HG02610 (cell line): ENCODE data around the gene ARHGEF12.

Experiments used
- ATAC-seq: cut with Tn5 transposase; IDR thresholded peaks from one replicate; pipeline ENCODE4 v1.9.1; 2021; ENCODE audit warnings: mild to moderate bottlenecking, moderate library complexity; ENCODE audit not compliant: unreplicated experiment

The ARHGEF12 gene

DNA sequence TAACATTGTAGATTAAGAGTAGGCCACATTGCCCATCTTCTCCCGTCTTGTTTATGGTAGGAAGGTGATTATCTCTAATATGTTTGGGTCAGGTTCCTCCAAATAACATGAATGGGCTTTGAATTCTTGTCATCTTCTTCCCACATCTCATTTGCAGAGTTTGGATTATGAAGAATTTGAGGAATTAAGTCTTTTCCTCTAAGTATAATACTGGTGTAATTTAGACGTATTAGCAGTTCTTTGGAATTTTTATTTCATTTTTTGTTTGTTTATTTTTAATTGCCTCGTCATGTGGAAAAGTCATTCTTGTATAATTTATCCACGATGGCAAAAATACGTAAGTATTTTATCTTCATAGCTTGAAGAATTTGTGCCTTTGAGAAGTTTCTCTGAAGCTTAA, 73.4 kb downstream of the ARHGEF12 start:
- no peak for ATAC-seq

DNA sequence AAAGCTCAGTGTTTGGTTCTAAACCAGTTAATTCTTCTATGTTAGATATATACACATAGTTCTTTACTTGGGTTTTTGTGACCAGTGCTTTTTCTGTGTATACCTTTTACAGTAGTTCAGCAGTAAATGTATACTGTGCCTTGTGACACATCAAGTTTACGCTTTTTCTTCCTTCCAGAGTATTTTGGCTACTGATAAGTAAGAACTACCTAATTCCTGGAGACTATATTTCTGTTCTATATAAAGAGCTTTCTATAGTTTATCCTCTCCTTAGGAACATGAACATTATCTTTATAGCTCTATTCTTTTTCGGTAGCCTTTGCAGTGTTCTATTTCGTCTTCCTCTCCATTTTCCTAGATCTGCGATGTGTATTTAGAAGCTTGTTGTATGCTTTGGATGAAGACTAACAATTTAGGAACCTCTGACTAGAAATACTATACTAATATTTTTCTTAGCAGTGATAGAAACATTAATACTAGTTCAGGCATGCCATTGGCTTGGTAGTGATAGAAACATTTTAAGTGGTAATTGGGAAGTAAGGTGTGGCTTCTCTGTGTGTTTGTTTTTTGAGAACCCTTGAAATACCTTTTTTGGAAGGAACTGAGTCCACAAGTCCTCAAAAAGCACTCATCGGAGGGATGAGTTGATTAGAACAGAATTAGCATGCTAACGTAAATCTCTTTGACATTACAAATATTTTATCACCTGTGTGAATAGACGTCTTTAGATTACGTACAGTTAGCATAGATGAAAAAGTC, 74.6 kb downstream of the ARHGEF12 start:
- ATAC-seq: no peak

DNA sequence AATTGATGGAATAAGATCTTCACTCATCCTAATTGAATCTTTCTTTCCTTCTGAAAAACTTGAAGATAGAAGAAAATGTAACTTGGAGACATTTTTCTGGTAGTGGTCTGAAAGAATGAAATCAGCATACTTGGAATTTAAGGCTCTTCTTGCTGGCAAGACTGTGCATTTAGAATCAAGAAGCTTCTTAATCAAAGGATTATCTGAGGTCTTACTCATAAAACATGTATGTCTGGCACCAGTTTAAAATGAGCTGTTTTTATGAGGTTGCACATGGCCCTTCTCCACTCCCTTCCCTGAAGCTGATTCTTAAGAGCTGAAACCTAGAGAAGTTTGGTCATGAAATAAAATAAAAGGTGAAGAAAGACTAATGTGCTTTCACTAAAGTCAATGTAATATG, 77.3 kb downstream of the ARHGEF12 start:
- no peak for ATAC-seq

DNA sequence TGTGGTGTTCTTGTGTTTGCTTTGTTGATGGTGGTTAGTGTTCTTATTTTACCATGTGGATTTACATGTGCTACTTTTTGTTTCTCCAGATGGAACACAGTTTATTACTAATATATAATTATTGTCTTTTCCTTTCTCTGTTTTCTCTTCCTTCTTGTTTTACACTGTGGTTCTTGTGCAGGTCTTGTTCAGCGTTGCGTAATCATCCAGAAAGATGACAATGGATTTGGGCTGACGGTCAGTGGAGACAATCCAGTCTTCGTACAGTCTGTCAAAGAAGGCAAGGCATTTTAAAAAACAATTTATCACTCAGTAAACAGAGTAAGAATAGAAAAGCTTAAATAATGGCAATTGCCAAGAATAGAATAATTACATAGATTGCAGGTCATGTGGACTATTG, 84.4 kb downstream of the ARHGEF12 start:
- ATAC-seq: no peak

DNA sequence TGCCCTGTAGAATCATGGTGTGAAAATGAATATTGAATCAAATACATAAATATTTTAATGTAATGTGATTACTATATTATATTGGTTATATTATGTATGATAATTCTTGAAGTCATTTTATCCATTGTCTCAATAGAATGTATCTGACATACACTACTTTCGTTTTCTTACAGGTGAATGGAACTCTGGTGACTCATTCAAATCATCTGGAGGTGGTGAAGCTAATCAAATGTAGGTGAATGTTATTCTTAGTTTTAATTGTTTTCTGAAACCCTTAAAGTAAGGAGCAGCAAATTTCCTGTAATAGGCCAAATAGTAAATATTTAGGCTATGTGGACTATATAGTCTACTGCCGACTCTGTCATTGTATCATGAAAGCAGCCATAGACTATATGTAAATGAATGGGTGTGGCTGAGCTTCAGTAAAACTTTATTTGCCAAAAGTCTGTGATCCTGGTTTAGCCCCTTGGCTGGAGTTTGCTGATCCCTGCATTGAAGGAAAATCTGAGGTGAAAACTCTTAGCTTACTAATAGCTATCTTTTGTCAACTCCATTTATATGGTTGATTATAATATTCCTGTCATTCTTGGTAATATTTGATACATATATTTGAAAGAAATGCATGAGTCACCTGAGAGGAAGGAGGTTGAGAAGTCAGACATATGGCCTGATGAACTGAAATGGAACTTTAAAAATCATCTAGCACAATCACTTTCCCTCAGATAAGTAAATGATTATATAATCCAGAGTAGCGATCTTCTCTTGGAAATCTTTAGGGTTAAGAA, 88.2 kb downstream of the ARHGEF12 start:
- ATAC-seq: no peak

DNA sequence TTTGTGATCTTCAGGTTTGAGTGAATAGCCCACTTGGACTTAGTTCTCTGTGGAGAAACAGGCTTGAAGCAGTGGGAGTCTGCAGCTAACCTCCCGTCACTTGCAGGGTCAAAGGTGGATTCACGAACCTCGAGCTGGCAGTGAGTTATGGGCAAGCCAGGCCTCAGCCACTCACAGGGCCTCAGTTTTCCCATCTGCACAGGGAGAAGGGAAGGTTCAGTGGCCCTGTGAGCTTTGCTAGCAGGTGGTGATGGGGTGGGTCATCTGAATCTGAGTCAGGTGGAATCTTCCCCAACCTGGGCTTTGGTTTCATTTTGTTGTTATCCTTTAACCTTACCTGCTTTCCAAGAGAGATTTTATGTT, 88.7 kb downstream of the ARHGEF12 start:
- ATAC-seq: no peak

DNA sequence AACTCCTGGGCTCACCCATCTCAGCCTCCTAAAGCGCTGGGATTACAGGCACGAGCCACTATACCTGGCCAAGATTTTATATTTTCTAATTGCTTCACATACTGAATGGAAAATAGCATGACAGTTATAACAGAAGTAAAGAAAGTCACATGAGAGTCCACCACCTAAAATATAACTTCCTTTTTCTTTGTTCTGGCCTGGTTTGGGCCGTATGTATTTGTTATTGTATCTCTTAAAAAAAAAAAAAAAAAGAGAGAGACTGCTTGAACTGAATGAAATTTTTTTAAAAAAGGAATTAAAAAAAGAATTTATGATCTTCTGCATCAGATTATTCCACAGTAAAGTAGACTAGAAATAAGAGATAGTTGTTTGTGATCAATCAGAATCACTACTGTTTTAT, 89.3 kb downstream of the ARHGEF12 start:
- no peak for ATAC-seq

DNA sequence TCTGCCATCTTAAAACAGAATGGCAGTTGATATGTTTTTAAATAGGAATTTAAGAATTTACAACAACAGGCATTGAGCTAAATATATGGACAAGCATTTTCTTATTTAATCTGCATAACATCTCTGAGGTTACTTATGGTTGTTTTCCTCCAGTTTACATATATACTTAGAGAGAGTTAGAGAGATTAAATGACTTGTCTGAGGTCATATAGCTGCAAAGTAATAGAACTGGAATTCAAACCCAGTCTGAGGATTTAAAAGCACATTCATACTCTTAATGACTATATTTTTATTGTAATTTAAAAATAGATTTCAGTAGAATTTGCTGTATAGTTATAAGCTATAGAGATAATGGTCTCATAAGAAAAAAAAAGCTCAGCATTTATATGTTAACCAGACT, 93.9 kb downstream of the ARHGEF12 start:
- no peak for ATAC-seq

DNA sequence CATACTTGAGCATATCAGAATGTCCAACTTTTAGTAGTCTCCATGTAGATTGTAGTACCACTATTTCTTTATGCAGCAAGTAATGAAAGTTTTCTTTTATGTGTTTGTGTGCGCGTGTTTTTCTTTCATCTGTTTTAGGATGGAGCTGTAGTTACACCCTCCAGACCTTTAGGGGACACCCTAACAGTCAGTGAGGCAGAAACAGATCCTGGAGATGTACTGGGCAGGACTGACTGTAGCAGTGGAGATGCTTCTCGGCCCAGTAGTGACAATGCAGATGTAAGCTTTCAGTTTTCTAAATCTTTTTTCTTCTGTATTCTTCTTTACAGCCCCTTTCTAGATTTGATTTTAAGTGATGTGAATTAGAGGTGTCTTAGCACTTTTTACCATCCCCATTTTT, 95.4 kb downstream of the ARHGEF12 start:
- ATAC-seq: peak; percentile 24

DNA sequence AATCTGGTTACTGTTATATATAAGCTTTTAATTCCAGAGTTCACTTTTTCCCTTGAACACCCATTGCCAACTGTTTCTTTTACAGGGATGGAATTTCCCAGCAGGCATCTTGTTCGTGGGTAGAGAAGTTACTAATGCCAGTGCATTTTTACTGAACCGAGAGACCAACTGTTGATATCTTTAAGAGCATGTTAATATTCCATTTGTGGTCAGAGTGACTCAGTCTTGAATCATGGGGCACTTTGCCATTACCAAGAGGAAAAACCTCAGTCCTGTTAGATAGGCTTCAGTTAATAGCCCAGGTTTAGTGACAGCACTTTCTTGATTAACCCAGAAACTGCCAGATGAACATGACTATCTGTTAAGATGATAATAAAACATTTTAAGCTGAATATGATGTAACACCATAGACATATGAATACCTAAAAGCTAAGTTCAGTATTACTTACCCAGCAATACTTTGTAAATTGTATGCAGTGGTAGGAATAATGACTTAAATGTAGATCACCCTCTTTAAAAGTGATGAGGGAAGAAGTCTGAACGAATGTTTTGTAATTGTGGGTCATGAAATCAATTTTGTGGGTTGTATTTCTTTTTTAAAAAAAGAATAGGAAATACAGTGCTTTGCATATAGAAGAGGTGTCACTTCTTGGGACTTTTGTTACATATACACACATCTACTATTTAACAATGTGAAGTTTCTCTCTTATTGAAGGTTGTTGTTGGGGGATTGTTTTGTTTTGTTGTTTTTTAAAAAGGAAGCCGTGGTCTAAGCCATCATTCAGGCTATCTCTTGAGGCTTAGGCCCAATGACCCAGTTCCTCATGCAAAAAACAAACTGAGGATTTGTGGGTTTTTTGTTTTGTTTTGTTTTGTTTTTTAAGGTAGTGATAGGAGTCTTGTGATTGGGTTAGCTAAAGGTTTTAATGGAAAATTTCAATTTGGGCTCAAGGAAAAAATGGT, 96.1 kb downstream of the ARHGEF12 start:
- peak; percentile 61 for ATAC-seq

DNA sequence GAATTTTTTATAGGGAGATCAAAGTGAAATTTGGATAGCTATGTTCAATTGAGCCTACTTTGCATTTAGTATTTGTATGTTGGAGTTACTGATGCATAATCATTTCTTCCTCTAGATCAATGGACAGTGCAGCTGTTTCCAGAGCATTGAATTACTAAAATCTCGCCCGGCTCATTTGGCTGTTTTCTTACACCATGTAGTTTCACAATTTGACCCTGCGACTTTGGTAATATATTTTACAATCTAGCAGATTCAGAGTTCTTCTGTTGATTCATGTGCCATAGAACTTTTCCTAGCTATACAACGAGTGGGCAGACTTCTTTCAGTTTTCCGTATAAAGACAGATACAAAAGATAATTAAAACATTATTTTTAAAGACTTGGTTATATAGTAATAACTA, 105.4 kb downstream of the ARHGEF12 start:
- ATAC-seq: no peak

DNA sequence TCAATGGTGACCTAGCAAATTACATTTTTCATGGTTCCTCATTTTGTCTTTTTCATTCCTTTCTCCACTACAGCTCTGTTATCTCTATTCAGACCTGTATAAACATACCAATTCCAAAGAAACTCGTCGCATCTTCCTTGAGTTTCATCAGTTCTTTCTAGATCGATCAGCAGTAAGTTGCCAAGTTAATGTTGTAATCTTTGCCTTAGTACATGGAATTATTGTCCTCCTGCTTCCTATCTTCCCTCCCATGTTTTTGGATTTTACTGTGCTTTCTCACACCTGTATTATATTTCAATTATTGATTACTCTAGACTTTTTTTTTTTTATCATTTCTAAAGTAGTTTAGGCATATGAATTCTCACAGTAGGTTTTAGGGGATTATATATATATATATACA, 105.8 kb downstream of the ARHGEF12 start:
- ATAC-seq: no peak

DNA sequence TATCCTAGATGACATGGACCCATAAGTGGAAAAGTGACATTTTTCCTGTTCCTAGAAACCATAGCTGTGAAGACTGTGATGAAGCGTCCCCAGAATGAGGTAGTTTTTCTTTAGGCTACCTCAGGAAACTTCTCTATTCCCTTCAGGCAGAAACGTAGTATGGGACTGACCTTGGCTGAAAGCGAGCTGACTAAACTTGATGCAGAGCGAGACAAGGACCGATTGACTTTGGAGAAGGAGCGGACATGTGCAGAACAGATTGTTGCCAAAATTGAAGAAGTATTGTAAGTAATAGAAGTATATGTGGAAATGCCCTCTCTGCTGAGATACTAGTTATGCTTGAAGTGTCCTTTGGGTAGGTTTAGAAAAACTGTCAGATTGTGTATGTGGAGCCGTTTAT, 110.6 kb downstream of the ARHGEF12 start:
- no peak for ATAC-seq

DNA sequence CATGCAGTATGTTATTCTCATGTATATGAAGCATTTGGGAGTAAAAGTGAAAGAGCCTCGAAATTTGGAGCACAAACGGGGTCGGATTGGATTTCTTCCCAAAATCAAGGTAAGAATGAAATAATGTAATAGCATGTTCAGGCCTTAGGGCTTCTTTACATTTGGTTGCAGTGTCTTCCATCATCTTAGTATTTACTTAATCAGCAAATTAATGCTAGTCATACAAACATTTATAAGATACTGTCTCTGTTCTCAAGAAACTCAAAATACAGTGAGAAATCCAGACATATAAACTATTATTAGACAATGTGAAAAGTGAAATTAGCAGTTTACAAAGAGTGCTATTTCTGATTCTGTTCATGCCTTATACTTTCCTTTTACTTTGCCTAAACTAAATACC, 112.0 kb downstream of the ARHGEF12 start:
- no peak for ATAC-seq

DNA sequence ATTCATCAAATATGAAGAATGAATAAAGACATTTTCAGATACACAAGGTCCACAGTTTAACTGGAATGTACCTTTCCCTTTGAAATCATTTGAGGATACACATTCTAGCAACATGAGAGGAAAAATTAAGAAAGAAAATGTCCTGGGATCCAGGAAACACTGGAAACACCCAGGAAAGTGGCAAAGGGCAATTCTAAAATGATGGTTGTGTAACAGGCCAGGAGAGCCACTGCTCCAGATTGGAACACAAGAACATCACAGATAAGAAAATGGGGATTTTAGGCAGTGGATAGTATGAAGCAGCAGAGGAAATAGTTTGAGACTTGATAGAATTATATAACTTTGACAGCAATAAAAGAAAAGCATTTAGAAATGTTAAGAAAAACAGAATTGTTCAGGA, 119.3 kb downstream of the ARHGEF12 start:
- ATAC-seq: no peak

DNA sequence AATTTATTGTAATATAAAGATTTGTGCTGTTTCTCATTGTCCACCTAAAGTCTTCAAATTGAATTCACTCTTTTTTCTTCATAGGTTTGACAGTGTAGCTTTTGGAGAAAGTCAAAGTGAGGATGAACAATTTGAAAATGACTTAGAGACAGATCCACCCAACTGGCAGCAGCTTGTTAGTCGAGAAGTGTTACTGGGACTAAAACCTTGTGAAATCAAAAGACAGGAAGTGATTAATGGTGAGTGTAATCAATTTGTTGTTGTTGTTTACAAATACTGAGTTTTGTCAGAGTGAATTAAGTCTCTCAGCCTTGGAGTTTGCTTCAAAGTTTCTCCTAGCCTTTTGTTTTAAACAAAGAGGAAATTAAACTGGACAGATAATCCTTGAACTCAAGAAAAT, 121.8 kb downstream of the ARHGEF12 start:
- no peak for ATAC-seq

DNA sequence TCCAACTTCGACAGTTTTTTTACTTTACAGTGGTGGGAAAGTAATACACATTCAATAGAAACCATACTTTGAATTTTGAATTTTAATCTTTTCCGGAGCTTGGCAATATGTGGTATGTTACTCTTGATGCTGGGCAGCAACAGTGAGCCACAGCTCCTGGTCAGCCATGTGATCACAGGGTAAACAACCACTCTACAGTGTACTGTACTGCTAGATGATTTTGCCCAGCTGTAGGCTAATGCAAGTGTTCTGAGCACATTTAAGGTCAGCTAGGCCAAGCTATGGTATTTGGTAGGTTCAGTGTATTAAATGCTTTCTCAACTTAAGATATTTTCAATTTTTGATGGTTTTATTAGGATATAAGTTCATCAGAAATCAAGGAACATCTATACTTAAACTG, 126.6 kb downstream of the ARHGEF12 start:
- no peak for ATAC-seq

DNA sequence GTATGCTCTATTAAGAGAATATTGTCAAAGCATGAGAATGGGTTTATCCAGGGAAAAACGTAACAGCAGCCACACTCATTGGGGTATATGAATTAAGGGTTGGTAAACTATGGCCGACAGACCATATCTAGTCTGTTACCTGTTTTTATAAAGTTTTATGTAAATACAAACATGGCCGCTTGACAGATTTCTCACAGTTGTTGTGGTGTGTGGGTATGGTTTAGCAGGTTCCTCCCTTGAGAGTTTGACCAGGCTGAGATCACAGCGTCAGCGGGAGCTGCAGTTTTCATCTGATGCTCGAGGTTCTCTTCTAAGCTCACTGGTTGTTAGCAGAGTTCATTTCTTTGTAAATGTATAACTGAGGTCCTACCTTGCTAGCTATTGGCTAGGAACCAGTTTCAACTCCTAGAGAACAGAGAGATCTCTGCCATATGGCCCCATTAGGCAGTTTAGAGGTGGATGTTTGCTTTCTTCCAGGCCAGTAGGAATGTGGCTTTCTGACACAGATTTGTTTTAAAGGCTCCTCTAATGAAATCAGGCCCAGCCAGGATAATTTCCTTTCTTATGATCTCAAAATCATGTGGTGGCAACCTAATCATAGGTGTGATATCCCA, 129.8 kb downstream of the ARHGEF12 start:
- no peak for ATAC-seq

DNA sequence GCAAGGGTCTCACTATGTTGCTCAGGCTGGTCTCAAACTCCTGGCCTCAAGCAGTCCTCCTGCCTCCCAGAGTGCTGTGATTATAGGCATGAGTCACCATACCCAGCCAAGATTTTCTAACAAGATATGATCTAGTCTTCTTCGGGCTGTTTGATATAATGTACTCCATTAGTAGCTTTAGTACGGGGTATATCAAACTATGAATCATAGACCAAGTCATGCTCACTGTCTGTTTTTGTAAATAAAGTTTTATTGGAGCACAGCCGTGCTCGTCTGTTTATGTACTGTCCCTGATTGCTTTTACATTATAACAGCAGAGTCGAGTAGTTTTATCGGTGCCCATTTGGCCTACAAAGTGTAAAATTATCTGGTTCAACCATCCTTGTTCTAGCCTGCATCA, 131.4 kb downstream of the ARHGEF12 start:
- ATAC-seq: no peak

DNA sequence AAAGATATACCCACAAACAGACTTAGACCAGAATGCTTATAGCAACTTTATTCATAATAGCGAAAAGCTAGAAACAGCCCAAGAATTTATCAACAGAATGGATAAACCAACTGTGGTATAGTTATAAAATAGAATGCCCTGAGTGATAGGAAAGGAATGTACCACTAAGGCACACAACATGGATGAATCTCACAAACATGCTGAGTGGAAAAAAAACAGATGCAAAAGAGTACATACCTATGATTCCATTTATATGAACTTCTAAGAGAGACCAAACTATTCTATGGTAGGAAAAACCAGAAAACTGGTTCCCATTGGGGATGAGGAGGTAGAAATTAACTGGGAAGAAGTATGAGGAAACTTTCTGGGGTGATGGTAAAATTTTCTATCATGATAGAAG, 134.9 kb downstream of the ARHGEF12 start:
- no peak for ATAC-seq

DNA sequence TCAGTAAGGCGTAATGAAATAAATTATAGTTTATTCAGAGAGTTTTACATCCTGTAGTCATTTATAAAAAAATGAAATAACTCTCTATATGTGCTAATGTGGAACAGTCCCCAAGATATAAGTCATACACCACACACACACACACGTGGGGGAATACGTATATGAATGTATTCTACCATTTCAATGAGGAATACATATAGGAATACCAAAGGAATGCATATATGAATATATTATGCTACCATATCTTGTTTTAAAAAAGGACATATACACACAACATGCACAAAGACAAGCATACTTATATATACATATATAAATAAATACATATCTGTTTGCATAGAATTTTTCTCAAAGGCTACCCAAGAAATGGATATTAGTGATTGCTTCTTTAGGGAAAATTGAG, 135.8 kb downstream of the ARHGEF12 start:
- ATAC-seq: no peak
